Brain pericyte (primary cell): ENCODE data around the gene ALOX12.
"Not testable (repeated sequence)": the region's sequence is repeated elsewhere in the genome, so short reads cannot be mapped to it uniquely, and the experiment has no call there.

Experiments used
- DNase-seq: peaks from one replicate; pipeline ENCODE4 v3.0.0-alpha.2; 2012; ENCODE audit warnings: low read depth, low spot score

The ALOX12 gene, protein sequence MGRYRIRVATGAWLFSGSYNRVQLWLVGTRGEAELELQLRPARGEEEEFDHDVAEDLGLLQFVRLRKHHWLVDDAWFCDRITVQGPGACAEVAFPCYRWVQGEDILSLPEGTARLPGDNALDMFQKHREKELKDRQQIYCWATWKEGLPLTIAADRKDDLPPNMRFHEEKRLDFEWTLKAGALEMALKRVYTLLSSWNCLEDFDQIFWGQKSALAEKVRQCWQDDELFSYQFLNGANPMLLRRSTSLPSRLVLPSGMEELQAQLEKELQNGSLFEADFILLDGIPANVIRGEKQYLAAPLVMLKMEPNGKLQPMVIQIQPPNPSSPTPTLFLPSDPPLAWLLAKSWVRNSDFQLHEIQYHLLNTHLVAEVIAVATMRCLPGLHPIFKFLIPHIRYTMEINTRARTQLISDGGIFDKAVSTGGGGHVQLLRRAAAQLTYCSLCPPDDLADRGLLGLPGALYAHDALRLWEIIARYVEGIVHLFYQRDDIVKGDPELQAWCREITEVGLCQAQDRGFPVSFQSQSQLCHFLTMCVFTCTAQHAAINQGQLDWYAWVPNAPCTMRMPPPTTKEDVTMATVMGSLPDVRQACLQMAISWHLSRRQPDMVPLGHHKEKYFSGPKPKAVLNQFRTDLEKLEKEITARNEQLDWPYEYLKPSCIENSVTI

DNA sequence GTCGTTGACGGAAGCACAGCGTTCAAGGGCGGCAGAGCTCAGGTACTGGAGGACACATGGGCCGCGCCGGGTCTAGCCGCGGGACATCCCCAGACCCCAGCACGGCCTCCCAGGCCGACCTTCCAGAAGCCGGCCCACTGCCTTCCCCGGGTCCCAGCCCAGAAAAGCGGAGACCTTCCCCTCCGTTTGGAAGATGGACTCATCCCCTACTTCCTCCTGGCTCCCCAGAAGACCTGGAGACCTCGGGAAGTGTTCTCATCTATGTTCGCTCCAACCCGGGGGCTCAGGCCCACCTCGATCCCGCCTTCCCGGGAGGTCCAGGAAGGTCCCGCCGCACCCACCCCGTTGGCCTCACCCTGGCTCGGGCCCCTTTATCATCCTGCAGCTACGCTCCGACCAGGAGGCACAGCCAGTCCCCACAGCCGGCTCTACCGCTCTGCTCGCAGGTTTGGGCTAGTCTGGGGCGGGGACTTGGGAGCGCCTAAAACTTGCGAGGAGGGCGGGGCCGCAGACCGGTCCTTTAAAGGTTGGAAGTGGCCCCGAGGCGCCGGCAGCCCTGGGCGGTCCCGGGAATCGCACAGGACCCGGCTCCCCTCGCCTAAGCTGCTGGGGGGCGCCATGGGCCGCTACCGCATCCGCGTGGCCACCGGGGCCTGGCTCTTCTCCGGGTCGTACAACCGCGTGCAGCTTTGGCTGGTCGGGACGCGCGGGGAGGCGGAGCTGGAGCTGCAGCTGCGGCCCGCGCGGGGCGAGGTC, at the start of gene ALOX12:
TSS of gene ALOX12 (plus strand) at position 550 of the 756 bp plus-strand sequence. CDS start at position 619, 69 bp downstream.
- no peak for DNase-seq

DNA sequence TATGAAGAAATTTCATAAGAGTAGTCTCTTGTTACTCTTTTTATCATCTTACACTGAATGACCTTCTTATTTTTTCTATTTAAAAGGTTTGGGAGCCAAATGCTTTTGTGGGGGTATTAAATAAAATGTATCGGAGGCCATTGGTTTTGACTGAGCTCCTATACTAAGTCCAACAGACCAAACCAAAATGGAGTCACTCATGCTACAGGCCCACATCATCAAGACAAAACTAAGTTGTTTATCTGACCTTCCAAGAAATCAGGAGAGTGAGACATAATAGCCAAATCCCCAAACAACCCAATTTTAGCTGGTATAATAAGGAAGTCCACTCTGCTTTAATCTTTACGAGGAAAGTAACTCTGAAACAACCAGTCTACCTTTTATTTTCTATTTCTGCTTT, 48.1 kb upstream of the ALOX12 start:
- no peak for DNase-seq

DNA sequence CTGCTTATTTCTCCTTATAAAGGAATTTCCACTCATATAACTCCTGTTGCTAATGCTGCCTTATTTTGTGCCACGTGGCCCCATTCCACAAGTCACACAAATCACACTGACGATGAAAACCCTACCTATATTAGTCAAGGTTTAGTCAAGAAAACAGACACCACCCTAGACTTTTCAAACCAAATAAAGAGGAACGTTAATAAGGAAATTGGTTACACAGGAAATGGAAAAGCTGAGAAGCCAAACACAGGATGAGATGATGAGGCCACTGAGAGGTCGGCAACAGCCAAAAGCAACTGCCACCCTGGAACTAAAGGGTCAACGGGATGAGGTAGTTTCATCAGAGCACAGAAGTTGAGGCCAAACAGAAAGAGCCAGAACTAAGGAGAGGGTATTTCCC, 47.3 kb upstream of the ALOX12 start:
- DNase-seq = no peak

DNA sequence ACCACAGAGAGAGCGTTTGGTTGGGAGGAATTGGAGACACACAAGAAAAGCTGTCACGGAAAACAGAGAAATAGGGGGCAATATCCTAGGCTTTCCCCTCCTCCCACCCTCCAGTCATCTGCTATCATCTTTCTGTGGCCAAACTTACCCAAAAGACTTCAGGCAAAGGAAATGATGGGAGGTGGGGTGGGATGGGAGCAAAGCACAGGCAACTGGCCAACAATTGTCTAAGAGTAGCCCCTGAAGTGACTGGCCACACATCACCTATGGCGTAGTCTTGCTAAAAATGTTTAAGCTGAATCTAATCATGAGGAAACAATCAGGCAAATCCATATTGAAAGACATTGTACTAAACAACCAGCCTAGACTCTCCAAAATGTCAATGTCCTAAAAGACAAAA, 46.9 kb upstream of the ALOX12 start:
- DNase-seq = no peak

DNA sequence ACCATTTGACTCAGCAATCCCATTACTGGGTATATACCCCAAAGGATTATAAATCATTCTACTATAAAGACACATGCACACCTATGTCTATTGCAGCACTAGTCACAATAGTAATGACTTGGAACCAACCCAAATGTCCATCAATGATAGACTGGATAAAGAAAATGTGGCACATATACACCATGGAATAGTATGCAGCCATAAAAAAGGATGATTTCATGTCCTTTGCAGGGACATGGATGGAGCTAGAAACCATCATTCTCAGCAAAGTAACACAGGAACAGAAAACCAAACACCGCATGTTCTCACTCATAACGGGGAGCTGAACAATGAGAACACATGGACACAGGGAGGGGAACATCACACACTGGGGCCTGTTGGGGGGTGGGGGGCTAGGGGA, 44.9 kb upstream of the ALOX12 start:
- not testable (repeated sequence) for DNase-seq

DNA sequence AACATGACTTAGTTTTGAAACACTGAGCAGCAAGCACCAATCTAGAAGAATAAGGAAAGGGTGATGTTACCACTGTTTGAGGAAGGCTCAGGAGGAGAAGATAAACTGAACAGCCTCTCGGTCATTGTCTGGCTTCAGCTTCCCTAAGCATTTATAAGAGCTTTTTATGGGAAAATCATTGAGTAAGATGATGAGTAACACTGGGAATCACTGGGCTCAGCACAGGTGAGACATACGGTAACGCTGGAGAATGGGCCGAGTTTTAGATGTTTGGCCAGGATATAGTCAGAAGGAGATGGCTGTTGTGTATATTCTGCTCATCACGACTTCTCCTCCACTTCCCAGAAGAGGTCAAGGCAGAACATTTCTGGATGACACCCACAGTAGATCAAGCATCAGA, 42.2 kb upstream of the ALOX12 start:
- DNase-seq = no peak

DNA sequence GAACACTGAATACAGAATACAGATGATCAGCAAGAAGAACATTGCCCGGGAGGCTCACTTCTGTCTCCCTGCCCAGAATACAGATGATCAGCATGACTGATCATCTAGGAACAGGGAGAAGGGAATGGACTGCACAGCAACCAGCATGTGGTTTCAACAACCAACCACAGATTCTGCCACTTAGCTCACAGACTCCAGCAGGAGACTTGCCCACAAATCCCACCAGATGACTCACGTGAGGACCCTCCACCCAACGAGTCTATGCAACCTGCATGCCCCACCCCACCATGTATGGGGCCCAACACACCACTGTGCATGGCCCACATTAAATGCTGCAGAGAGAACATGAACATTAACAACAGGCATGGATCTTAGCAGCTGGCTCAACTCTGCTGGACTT, 36.1 kb upstream of the ALOX12 start:
- no peak for DNase-seq

DNA sequence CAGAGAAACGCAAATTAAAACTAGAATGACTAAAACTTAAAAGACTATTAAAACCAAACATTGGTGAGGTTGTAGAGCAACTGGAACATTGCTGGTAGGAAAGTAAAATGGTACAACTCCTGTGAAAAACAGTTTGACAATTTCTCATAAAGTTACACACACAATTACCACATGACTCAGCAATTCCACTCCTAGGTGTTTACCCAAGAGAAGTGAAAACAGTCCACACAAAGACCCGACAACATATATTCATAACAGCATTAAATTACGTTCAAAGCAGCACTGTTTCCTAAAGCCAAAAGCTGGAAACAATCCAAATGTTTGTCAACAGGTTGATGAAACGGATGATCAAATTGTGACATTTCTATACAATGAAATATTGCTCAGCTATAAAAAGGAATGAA, 26.5 kb upstream of the ALOX12 start:
- DNase-seq = no peak

DNA sequence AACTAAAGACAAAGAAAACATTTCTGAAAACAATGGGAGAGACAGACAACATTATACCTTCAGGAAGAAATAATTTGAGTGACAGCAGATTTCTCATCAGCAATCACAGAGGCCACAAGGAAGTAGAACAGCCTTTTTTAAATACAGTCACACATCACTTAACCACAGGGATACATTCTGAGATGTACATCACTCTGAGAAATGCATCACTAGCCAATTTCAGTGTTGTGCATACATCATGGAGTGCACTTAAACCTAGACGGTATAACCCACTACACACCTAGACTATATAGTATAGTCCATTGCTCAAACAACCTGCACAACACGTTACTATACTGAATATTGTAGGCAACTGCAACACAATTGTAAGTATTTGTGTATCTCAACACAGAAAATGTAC, 24.9 kb upstream of the ALOX12 start:
- DNase-seq = no peak

DNA sequence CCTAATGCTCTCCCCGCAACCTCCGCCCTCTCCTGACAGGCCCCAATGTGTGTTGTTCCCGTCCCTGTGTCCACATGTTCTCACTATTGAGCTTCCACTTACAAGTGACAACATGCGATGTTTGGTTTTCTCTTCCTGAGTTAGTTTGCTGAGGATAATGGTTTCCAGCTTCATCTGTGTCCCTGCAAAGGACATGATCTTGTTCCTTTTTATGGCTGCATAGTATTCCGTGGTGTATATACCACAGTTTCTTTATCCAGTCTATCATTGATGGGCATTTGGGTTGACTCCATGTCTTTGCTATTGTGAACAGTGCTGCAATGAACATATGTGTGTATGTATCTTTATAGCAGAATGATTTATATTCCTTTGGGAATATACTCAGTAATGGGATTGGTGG, 16.4 kb upstream of the ALOX12 start:
- DNase-seq = not testable (repeated sequence)

DNA sequence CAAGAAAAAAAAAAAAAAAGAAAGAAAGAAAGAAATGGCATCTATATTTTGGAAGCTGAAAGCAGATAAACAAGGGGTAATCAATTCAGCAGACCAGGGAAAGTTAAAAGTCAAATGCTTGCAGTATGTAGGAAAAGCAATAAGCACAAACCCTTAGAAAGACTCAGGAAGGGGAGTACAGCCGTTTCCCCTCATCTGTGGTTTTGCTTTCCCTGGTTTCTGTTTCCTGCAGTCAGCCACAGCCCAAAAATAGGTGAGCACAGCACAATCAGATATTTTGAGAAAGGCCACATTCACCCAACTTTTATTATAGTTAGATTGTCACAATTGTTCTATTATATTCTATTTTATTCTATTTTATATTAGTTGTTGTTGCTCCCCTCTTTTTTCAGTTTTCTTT, 14.4 kb upstream of the ALOX12 start:
- no peak for DNase-seq

DNA sequence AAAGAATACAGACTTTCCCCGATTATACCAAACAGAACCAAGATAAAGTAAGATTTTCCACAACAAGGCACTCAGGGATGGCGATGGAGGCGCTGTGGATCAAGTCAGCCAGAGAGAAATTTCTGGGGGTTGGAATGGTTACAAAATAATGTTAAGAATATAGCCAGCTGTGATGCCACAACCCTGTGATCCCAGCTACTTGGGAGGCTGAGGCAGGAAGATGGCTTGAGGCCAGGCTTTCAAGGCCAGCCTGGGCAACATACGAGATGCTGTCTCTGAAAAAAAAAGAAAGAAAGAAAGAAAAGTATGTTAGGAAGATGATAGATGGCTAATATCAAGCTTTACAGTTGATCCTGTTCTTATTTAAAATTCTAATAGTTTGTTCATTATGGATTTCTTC, 10.6 kb upstream of the ALOX12 start:
- no peak for DNase-seq

DNA sequence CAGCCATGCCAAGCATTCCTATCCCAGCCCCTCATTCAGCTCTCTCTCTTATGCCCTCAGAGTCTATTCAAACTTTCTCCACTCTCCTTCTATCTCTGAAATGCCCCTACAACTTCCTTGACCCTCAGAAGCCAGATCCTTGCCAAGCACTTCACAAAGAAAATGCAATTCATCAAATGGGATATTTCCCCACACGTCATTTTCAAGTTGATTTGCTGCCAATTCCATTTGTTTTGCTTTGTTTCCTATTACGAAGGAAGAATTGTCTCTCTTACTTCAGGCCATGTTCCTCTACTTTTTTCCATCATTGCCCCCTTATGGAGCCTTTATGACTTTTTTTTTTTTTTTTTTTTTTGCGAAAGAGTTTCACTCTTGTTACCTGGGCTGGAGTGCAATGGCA, 9.2 kb upstream of the ALOX12 start:
- DNase-seq = no peak

DNA sequence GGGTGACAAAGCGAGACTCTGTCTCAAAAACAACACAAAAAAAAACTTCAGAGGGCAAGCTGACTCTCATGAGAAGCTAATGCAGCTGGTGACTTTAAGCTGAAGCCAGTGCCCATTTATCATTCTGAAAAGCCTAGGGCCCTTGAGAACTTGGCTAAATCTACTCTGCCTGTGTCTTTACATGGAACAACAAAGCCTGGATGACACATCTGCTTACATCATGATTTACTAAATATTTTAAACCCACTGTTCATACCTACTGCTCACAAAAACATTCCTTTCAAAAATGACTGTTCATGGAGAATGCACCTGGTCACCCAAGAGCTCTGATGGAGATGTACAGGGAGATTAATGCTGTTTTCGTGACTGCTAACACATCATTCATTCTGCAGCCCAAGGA, 6.1 kb upstream of the ALOX12 start:
- DNase-seq = no peak

DNA sequence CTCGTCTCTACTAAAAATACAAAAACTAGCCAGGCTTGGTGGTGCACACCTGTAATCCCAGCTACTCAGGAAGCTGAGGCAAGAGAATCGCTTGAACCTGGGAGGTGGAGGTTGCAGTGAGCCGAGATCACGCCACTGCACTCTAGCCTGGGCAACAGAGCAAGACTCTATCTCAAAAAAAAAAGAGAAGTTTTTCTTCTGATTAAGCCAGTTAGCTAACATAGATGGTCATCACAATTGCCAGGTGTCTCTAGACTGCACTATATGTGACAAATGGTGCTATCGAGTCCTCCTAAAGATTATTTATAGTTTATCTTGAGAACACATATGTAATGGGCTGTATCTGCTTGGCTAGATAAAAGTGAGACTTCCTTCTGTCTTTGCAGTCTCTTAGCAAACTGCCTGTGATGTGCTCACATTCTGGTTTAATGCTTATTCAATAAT, 2.2 kb upstream of the ALOX12 start:
- DNase-seq = not testable (repeated sequence)

DNA sequence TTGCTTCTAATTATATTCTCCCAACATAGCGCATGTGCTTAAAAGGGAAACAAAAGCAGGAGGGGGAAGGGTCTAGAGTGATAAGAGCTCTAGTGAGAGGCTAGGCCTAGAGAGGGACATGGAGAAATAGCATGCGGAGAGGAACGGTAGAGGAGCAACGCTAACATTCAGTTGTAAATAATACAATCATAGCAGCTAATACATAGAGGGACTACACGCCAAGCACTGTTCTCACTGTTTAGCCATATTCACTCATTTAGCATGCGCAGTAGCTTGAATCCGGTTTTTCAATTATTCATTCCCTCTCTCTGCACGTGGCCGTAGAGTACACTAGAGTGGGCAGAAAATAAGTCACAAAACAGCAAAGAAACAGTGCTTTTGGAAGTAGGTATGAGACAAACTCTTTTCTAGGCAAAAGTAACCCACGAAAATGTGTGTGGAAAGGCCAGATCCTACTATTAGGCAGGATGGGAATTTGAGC, 1.7 kb upstream of the ALOX12 start:
- no peak for DNase-seq

DNA sequence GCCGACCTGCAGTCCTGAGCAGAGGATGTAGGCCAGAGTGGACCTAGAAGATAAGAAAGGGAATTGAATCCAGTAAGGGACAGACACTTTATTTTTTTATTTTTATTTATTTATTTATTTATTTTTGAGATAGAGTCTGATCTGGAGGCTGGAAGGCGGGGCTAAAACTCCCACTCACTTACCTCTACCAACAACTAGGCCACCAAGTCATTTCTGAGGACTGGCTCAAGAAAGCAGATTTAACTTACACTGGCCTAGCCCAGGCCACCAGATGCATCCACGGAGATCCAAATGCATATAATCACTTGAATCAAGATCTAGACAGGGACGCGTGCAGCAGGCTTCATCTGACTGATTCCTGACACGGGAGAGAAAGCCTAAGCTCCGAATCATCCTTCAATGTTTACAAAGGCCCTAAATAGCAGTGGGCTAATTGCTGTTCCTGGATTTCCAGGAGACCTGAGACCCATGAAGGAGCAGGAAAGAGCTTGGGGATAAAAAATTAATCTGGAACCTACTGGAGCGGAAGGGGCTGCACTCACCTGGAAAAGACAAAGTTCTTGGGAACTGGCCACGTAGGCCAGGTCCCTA, 1.1 kb upstream of the ALOX12 start:
- no peak for DNase-seq

DNA sequence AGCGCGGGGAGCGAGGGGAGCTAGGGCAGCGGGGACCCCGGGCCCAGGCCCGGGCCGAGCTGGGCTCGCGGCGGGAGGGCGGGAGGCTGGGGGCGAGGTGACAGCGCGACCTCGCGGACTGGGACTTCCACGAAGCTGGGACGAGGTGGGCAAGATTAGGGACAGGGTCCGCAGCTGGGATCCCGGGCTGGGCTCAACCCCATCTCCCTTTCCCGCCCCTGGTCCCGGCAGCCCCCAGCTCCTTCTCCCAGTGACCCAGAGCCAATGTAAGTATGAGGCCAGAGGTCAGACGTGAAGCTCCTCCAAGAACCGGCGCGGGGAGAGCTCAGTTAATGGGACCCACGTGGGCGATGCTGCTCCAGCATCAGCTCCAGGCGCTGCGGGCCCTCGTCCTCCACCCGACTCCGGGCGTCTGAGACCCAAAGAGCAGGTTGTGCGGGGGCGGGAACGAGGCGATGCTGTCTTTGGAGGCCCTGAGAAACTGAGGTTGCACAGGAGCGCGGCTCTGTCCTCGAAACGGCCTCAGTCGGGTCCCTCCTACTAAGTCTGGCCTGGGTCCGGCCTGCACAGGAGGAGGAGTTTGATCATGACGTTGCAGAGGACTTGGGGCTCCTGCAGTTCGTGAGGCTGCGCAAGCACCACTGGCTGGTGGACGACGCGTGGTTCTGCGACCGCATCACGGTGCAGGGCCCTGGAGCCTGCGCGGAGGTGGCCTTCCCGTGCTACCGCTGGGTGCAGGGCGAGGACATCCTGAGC, 585 bp downstream of the ALOX12 start:
- DNase-seq = no peak

DNA sequence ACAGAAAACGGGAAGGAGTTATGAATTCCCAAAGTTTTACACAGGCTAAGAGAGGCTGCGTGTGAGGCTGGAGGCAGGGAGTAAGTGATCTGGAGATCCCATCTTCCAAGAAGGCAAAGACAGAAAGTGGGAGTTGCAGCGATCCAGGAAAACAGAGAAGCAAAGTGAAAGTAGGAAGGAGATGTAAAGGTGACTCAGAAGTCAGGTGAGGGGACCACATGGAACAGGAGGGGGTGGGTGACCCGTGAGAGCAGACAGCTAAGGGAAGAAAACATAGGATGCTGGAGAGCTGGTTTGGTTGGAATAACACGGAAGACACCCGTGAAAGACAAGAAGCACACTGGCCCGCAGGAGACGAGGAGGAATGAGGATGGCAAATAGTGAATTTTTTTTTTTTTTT, 1.3 kb downstream of the ALOX12 start:
- no peak for DNase-seq

DNA sequence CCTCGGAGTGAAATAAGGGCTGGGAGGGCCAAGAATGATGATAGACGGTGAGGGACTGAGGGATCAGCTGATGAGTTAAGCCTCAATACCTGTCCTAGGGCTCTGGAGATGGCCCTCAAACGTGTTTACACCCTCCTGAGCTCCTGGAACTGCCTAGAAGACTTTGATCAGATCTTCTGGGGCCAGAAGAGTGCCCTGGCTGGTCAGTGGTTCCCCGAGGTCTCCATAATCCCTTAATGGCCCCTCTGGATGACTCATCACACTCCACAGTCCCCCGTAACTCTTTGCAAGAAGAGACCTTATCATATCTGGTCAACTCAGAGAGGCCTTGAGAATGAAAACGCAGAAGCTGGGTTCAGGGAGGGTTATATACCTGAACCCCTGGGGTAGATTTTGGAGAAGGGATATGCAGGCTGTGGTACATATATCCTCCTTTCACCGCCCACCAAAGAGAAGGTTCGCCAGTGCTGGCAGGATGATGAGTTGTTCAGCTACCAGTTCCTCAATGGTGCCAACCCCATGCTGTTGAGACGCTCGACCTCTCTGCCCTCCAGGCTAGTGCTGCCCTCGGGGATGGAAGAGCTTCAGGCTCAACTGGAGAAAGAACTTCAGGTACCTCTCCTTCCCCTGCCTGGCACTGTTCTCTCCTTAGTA, 3.1 kb downstream of the ALOX12 start:
- DNase-seq = no peak
